GM08714 (cell line): ENCODE measurements around the gene HOXC9.

Experiments
- H3K4me3 ChIP-seq: fragments of 200-500 bp; sonication (Bioruptor generic); 2 replicates; pipeline ENCODE4 v1.5.1; 2014; ENCODE audit warnings: mild to moderate bottlenecking, low read length, inconsistent platforms
- ZNF274 ChIP-seq: IDR thresholded peaks from 2 replicates; pipeline ENCODE4 v1.6.1; 2012; ENCODE audit warnings: mild to moderate bottlenecking, low read depth, low read length

The HOXC9 gene

DNA sequence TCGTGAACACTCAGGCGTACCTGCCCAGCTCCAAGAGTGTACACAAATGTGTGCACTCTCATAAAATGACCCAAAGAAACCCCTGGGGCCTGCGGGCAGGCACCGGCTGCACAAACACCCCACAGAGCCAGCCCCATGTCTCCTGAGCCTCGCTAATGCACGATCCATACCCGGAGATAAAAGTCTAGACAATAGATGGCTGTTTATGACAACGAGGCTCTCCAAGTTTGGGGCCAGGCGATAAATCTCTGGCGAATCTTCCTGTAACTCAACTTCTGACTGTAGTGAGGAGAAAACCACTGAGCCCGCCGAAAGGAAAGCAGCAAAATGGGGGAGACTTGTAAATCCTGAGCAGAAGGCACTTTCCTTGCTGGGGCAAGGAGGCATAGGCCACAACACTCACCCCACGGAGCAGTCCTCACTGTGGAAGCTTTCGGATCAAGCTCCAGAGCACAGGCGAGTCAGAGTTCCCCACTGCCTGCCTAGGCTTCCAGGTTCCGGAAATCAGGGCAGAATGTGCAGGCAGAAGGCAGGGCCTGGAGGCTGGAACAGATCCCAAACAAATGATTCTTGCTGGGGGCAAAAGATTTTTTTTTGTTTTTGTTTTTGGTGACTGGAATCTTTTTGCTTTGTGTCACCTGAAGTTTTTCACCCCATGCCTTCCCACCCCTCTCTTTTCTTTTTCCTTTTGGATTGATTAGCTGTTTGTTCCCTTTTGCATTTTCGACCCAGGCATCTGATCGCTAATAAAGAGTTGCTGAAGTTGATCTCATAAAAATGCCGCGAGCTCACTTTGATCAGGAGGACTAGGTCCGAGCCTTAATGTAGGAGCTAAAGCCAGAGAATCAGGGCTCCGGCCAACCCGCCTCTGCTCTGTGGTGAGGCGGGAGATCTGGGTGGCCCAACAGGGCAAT is 31.5 kb upstream of the HOXC9 start:
- no peak for TF ChIP-seq ZNF274
- no peak overlapping the region for H3K4me3 ChIP-seq

DNA sequence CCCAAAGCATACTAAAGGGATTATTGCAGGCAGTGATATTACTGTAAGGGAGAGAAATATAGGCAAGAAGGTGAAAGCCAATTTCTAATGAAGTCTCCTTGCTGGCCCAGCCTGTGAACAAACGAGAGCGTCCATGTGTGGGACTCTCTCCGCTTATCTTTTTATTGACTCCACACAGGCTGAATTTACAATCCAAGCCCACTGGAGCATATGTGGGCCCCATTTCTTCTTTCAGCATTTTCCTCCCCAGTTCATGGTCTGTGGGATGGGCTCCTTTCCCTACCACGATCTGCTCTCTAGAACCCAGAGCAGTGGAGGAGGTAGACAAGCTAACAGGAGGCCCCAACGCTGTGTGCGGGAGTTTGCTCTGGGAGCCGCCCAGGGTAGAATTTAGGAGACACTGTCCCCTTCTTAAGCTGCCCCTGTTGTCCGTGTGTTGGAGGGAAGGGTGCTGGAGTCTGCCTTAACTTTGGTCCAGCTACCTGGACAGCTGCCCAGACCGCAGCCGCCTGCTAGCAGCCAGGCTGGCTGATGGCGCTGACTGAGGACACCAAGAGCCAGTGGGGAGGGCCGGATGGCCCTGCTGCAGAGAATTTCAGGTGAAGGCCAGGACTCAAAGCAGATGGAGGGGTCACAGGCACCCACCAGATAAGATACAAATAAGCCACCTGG is 30.2 kb upstream of the HOXC9 start:
- no peak for TF ChIP-seq ZNF274
- H3K4me3 ChIP-seq: no peak overlapping the region

DNA sequence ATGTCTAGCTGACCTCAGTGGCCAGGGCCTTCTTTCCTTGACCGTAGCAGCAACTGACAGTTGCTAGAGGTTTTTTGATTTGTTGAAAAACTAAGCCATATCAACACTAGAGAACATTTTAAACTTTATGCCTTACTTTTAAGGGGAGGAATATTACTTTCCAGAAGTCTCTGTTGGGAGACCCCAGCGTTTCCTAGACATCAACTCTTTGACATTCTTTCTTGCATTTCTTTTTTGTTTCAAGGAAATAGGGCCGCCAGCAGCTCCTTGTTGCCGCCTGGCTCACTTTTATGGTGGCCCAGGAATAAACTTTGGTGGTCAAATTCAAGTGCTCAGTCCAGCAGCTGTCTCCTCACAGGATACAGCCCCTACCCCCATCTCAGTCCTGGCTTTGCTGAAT is 29.5 kb upstream of the HOXC9 start:
- TF ChIP-seq ZNF274: no peak
- no peak overlapping the region for H3K4me3 ChIP-seq

DNA sequence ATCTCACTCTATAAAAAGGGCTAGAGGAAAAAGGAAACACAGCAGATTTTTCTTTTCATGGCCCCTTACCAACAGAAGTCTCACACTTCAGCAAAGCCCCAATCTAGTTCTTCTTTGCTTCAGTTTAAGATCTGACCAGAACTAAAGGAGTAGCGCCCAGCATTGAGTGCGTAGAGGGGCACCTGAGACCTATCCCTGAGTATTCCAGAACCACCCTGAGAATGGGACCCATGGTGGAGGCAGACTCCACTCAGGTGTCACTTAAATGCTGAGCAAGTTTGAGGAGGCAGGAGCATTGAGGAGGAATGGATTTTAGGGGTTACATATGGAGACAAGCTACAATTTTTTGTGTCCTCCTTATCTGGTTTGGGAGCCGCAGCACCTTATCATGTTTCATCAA is 28.8 kb upstream of the HOXC9 start:
- H3K4me3 ChIP-seq: no peak overlapping the region
- no peak for TF ChIP-seq ZNF274

DNA sequence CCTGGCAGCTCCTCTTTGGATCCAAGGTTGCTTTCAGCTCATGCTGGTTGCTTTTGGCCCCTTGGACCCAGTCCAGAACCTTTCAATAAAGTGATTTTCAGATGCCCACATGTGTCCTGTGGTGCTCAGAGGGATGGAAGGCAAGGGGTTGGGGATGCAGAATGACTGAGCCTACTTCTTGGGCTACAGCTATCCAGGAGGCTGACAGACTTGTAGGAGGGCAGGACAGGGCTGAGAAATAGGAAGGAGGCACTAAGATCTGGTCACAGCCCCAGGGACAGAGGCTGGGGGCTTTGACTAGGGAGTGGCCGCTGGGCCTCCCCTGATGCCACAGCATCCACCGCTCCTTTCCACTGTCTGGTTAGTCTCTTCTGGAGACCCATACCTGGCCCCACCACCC is 28.3 kb upstream of the HOXC9 start:
- H3K4me3 ChIP-seq: no peak overlapping the region
- TF ChIP-seq ZNF274: no peak

DNA sequence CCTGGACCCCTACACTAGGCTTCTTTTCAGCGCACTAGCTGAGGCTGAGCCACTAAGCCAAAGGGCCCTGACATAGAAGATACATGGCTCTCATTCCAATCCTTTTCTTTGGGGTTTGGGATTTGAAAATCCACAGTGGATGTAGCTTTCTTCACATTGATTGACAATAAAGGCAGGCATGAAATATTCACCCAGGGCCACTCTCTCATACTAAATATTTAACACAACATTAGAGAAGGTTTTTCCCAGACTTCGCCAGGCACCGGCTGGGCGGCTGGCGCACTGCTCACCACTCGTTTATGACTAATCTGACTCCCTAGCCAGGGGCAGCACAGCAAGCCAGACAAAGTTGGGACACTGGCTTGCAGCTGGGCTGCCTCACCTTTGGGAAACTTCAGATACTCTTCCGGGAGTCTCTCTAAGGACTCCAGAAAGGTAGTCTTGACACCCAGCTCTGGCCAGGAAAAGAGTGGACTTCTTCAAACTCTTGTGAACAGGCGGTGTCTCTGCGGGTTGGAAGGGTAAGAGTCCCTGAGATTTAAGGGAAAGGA is 27.7 kb upstream of the HOXC9 start:
- no peak overlapping the region for H3K4me3 ChIP-seq
- TF ChIP-seq ZNF274: no peak

DNA sequence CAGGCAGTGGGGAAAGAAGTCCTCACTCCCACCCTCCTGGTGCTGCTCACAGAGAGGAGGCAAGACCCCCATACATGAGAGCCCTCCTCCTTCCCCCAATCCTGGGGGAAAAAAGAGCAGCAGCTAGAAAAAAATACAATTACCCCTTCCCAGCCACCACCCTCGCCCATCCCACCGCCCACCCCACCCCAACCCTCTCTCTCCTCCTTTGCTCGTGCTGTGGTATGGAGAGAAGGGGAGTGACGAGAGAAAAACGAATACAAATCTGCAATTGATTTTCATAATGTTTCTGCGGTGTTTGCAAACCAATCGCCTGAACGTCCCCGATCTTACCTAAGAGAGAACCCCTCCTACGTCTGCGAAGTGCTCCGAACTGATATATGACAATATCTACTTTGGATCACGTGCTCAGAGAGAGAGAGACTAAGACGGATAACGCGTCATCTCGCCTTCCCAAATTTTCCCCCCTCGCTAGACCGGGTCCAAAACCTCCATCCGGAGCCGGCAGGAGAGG is 27.2 kb upstream of the HOXC9 start, which contains the start of gene HOXC11:
Gene HOXC11, plus strand, starts transcription at position 405 of the 514 bp plus-strand sequence. CDS start 116 bp downstream, outside the sequence.
- no peak for TF ChIP-seq ZNF274
- H3K4me3 ChIP-seq: no peak within 1 kb of the TSS

DNA sequence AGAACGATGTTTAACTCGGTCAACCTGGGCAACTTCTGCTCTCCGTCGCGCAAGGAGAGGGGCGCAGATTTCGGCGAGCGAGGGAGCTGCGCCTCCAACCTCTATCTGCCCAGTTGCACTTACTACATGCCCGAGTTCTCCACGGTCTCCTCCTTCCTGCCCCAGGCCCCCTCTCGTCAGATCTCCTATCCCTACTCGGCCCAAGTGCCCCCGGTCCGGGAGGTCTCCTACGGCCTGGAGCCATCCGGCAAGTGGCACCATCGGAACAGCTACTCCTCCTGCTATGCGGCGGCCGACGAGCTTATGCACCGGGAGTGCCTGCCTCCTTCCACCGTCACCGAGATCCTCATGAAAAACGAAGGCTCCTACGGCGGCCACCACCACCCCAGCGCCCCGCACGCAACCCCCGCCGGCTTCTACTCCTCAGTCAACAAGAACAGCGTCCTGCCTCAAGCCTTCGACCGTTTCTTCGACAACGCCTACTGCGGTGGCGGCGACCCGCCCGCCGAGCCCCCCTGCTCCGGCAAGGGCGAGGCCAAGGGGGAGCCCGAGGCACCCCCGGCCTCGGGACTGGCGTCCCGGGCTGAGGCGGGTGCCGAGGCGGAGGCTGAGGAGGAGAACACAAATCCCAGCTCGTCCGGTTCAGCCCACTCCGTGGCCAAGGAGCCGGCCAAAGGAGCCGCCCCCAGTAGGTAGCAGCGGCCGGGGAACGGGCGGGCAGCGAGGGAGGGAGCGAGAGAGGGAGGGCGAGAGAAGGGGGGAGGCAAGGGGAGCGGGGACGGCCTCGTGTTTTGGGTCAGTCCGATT is 26.5 kb upstream of the HOXC9 start:
- no peak for TF ChIP-seq ZNF274
- no peak overlapping the region for H3K4me3 ChIP-seq

DNA sequence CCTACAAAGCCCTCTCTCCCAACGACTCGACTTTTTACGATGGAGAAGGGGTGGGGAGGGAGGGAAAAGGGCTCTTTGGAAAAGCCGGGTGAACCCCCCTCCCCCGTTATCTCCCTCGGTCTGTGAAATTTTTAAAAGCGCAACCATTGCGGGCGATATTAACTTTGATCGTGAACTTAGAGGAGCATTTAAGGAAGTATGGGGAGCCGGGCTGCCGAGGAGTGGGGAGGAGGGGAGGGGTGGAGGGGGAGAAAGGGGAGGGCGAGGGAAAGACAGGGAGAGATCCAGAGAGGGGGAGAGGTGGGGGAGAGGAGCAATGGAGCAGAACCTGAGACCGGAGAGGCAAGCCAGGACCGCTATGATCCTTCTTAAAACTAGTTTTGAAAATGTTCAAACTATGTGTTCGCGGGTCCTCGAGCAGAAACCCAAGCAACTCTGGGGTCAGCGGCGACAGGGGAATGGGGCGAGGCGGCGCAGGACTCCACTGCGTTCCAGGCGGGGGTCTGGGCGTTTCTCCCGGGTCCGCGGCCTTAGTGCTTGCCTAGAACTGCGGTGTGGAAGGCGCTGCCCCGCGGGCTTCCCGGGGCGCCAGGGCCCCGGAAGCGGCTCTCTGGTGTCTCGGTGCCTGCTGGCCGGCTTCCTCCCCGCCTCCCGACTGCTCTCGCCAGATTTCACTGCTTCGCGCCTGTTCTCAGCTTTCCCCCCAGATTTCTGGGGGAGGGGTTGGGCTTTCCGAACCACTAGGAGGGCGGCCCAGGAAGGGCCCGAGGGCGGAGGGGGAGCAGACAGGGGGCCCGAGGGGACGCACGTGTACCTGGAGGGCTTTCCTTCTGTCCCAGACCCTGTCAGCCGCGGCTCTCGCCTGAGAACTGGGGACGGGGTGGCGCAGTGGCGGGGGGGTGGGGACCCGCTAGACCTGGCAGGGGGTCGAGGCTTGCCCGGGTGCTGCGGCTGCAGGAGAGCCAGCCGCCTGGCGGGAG is 25.6 kb upstream of the HOXC9 start, which contains the start of gene HOTAIR:
Gene HOTAIR, minus strand, starts transcription at position 871 of the 980 bp plus-strand sequence.
- peak within 1 kb of the TSS; percentile 47; the same call in 1 of the 2 replicates for H3K4me3 ChIP-seq
- TF ChIP-seq ZNF274: no peak

DNA sequence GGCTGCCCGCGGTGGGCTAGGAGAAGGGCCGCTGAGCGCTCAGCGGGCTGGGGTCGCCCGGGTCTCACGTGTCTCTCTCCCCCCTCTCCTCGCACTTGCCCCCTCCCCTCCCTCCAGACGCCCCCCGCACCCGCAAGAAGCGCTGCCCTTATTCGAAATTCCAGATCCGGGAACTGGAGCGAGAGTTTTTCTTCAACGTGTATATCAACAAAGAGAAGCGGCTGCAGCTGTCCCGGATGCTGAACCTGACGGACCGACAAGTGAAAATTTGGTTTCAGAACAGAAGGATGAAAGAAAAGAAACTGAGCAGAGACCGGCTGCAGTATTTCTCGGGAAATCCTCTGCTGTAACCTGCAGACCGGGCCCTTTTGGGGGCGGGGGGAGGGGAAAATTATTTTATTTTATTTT is 24.9 kb upstream of the HOXC9 start:
- peak overlapping the region; percentile 47; the same call in 1 of the 2 replicates for H3K4me3 ChIP-seq
- no peak for TF ChIP-seq ZNF274

DNA sequence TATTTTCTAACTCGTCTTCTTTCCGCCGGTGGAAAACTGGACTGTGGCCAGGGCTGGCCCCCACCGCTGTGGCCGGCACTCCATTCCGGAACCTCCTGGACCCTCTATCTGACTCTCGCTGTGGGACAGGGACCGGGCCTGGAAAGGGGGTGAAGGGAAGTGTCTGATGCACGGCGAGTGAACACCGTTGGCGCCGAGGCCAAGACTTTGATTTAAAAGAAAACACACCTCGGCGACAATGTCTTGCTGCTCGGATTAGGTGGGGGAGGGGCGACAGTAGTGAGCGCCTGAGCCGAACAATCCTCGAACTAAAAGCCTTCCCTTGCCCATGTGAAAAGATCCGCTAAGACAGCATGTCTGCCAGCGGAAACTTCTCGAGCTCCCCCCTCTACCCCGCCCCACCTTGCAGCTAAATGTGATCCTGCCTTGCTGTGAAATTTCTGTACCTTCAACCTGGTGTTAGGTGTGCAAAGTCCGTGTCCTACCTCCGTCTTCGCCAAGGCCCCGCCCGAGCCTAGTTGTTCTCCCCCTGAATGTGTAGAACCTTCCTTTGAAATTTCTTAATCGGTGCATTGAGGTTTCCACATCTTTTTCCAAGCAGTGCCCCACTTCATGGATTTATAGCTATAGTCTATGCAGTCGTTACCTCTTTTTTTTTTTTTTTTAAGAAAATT is 24.3 kb upstream of the HOXC9 start:
- no peak for TF ChIP-seq ZNF274
- peak overlapping the region; percentile 47; the same call in 1 of the 2 replicates for H3K4me3 ChIP-seq
